Suprapubic skin (tissue), 3 donors: ENCODE data around the gene RTL10.

Experiments
- CTCF ChIP-seq, 2 donors: fragments of 200-600 bp in 1 of 2; fragments of 450-650 bp in 1 of 2; sonication (generic) in 1 of 2; IDR thresholded peaks; one replicate each; pipeline ENCODE4 v1.5.1; 2016 to 2019; ENCODE audit warnings: antibody characterized with exemption in 2 of 2, mild to moderate bottlenecking in 1 of 2, moderate library complexity in 1 of 2
- POLR2AphosphoS5 ChIP-seq, 3 donors: sonication (generic); formaldehyde crosslinking; IDR thresholded peaks; one replicate each; pipeline ENCODE4 v1.6.1; 2017; ENCODE audit warnings: antibody characterized with exemption in 3 of 3

GRCh38 chr22:19888131-19888746 is 33.6 kb upstream of the RTL10 start:
- no peak for TF ChIP-seq POLR2AphosphoS5 (IDR thresholded peaks at IDR 0.05)
- no peak for TF ChIP-seq CTCF (IDR thresholded peaks at IDR 0.05)
